Activated CD8-positive, alpha-beta memory T cell treated with anti-CD3 and anti-CD28 coated beads, Interleukin-2, amount 50 U/mL, for 1 hour (primary cell): ENCODE results near the gene PPP6R3.
"Not testable (repeated sequence)": the region's sequence is repeated elsewhere in the genome, so short reads cannot be mapped to it uniquely, and the experiment has no call there.

Experiments
- DNase-seq: peaks from one replicate; pipeline ENCODE4 v3.0.0-alpha.2; 2020; ENCODE audit errors: extremely low read depth

Gene PPP6R3

GRCh38 chr11:68598816-68599653 is 138.5 kb downstream of the PPP6R3 start:
- no peak for DNase-seq

- no peak for DNase-seq
Measured at GRCh38 chr11:68601147-68601546, 140.6 kb downstream of the PPP6R3 start.

- DNase-seq: no peak
Measured at GRCh38 chr11:68609761-68610160, 149.2 kb downstream of the PPP6R3 start.

- no peak for DNase-seq
Measured at GRCh38 chr11:68610452-68611116, 150.0 kb downstream of the PPP6R3 start.

- DNase-seq: no peak
Measured at GRCh38 chr11:68615657-68616056, 155.1 kb downstream of the PPP6R3 start.

GRCh38 chr11:68617925-68618809 is 157.6 kb downstream of the PPP6R3 start:
- no peak for DNase-seq

- no peak for DNase-seq
Measured at GRCh38 chr11:68621826-68622225, 161.3 kb downstream of the PPP6R3 start.

- DNase-seq: not testable (repeated sequence)
Measured at GRCh38 chr11:68623706-68624105, 163.2 kb downstream of the PPP6R3 start.

- not testable (repeated sequence) for DNase-seq
Measured at GRCh38 chr11:68625069-68625468, 164.5 kb downstream of the PPP6R3 start.

GRCh38 chr11:68626236-68626635 is 165.7 kb downstream of the PPP6R3 start:
- DNase-seq: not testable (repeated sequence)

- not testable (repeated sequence) for DNase-seq
Measured at GRCh38 chr11:68628837-68629236, 168.3 kb downstream of the PPP6R3 start.

- DNase-seq: not testable (repeated sequence)
Measured at GRCh38 chr11:68632375-68632774, 171.8 kb downstream of the PPP6R3 start.

GRCh38 chr11:68632802-68633201 is 172.2 kb downstream of the PPP6R3 start:
- no peak for DNase-seq

GRCh38 chr11:68634606-68635005 is 174.1 kb downstream of the PPP6R3 start:
- DNase-seq: not testable (repeated sequence)

GRCh38 chr11:68635172-68635571 is 174.6 kb downstream of the PPP6R3 start:
- DNase-seq: not testable (repeated sequence)

GRCh38 chr11:68635883-68636282 is 175.3 kb downstream of the PPP6R3 start:
- not testable (repeated sequence) for DNase-seq

- not testable (repeated sequence) for DNase-seq
Measured at GRCh38 chr11:68639322-68639721, 178.8 kb downstream of the PPP6R3 start.

GRCh38 chr11:68641880-68642279 is 181.3 kb downstream of the PPP6R3 start:
- no peak for DNase-seq

- DNase-seq: no peak
Measured at GRCh38 chr11:68643585-68643984, 183.0 kb downstream of the PPP6R3 start.

GRCh38 chr11:68646832-68647231 is 186.3 kb downstream of the PPP6R3 start:
- no peak for DNase-seq

GRCh38 chr11:68649851-68650555 is 189.5 kb downstream of the PPP6R3 start:
- DNase-seq: no peak
